Activated B cell treated with CpG ODN at 0.5 μM for 24 hours (primary cell): Measurements from ENCODE around the gene SP110. TPM values are rescaled to one million over a fixed set of nuclear protein-coding genes. Genes with fewer than 3 reads are reported as not detected.

Experiments used
- ATAC-seq: fragments of 200-7000 bp; cut with Tn5 transposase; one replicate; pipeline ENCODE4 v1.10.0; 2021; ENCODE audit warnings: low read depth, mild to moderate bottlenecking, moderate library complexity
- CTCF ChIA-PET: fragments of 350-600 bp; sonication (Branson Sonifier 250); formaldehyde crosslinking; loops from one replicate; lab custom pipeline; 2021; ENCODE audit warnings: antibody characterized with exemption; lab: Charles Lee
- POLR2A ChIA-PET: fragments of 350-600 bp; sonication (Branson Sonifier 250); formaldehyde crosslinking; loops from one replicate; lab custom pipeline; 2021; ENCODE audit warnings: antibody characterized with exemption; lab: Charles Lee
- DNase-seq: peaks from one replicate; pipeline ENCODE4 v3.0.0; 2022
- H3K27ac Mint-ChIP-seq: one replicate; pipeline ENCODE4 v1.8.0; 2020; ENCODE audit warnings: mixed read lengths
- H3K27me3 Mint-ChIP-seq: one replicate; pipeline ENCODE4 v1.8.0; 2021; ENCODE audit warnings: mixed read lengths
- H3K36me3 Mint-ChIP-seq: one replicate; pipeline ENCODE4 v1.8.0; 2021; ENCODE audit warnings: low read depth, mixed read lengths
- H3K4me1 Mint-ChIP-seq: one replicate; pipeline ENCODE4 v1.8.0; 2021; ENCODE audit warnings: mixed read lengths
- H3K4me3 Mint-ChIP-seq: one replicate; pipeline ENCODE4 v1.8.0; 2020; ENCODE audit warnings: mild to moderate bottlenecking, mixed read lengths
- H3K9me3 Mint-ChIP-seq: one replicate; pipeline ENCODE4 v1.8.0; 2020; ENCODE audit warnings: mixed read lengths
- CTCF ChIP-seq: fragments of 200-600 bp; IDR thresholded peaks from one replicate; pipeline ENCODE4 v1.8.0; 2022; ENCODE audit warnings: antibody characterized with exemption, mild to moderate bottlenecking
- intact Hi-C: fragments of 100-400 bp; cut with micrococcal nuclease; formaldehyde crosslinking; loops from one replicate; pipeline ENCODE4 v1.15.1; 2024
- total RNA-seq: library from RNA; stranded (reverse); gene quantifications from 2 replicates; pipeline ENCODE4 v1.2.3, GENCODE V29; 2022

The SP110 gene
- total RNA-seq, 1 donor from 2014 or later: 147 TPM

GRCh38 chr2:230203110-230203676 lies 16.6 kb downstream of the SP110 start:
- ChIA-PET CTCF (interaction anchor here (0.6 to 2.8 kb wide), 48 partner anchors 10 to 595 kb away, joined by 3 to 17 read pairs (median 4); partner anchors contain the start of genes SP100, SP110, SP140 and SP140L), POLR2A (interaction anchor here (0.7 to 12.9 kb wide), 26 partner anchors 15 to 595 kb away, joined by 3 to 268 read pairs (median 8); partner anchors contain the start of genes CAB39, SP110, SP140 and SP140L)
- Mint-ChIP-seq H3K36me3 (peaks cover 73% of the 10 kb centered on the region), H3K9me3 (no peaks in the 10 kb centered on the region), H3K27ac (peak overlapping the region; percentile 87), H3K4me3 (peak overlapping the region; percentile 76), H3K4me1 (peaks cover 42% of the 10 kb centered on the region), H3K27me3 (no peaks in the 10 kb centered on the region)
- ATAC-seq (peak; percentile 50), DNase-seq (peak; percentile 67)
- no peak for TF ChIP-seq CTCF
- intact Hi-C loops: loop anchor here (1.0 to 2.0 kb wide), 10 partner anchors 31 to 595 kb away; partner anchors contain the start of genes CAB39 and SP100

DNA sequence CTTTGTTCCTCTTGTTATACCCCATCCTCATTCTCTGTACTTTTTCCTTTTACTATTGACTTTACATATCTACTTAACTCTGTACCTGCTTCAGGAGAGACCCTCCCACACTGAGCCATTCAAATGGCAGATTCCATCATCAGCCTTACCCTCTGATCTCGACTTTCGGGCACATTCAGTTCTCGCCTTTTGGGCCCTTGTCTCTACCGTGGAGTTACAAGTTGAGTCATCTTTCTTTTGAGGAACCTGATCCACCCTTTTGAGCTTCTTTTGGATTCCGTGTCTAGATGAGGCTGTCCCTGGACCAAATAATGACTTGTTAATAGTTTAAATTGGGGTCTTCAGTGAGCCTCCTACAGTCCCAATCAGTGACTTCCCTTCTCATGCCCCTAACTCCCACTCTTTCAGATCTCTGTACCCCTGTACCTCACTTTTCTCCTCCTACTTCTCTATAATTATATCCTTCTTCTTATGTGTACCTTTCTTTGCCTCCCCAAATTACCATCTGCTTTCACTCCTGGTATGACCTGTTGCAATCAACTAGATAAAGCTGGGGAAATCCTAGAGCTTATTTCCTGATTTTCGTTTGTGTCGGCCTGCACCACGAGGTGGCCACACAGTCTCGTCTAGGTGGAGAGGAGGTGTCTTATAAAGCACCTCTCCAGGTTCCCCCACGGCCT lies 17.2 kb downstream of the SP110 start:
- ATAC-seq: peak; percentile 70
- intact Hi-C loops: loop anchor here (1.0 to 2.0 kb wide), 10 partner anchors 32 to 596 kb away; partner anchors contain the start of genes CAB39 and SP100
- Mint-ChIP-seq H3K36me3 (peaks cover 78% of the 10 kb centered on the region), H3K4me1 (peaks cover 42% of the 10 kb centered on the region), H3K27ac (peak overlapping the region; percentile 87), H3K4me3 (peak overlapping the region; percentile 76), H3K27me3 (no peaks in the 10 kb centered on the region), H3K9me3 (no peaks in the 10 kb centered on the region)
- ChIA-PET POLR2A (interaction anchor here (0.7 to 12.9 kb wide), 24 partner anchors 16 to 595 kb away, joined by 3 to 268 read pairs (median 8); partner anchors contain the start of genes CAB39, SP110, SP140 and SP140L), CTCF (interaction anchor here (0.6 to 2.8 kb wide), 52 partner anchors 11 to 596 kb away, joined by 3 to 17 read pairs (median 4); partner anchors contain the start of genes SP100, SP110, SP140 and SP140L)
- peak; percentile 39 for DNase-seq
- TF ChIP-seq CTCF: no peak

DNA sequence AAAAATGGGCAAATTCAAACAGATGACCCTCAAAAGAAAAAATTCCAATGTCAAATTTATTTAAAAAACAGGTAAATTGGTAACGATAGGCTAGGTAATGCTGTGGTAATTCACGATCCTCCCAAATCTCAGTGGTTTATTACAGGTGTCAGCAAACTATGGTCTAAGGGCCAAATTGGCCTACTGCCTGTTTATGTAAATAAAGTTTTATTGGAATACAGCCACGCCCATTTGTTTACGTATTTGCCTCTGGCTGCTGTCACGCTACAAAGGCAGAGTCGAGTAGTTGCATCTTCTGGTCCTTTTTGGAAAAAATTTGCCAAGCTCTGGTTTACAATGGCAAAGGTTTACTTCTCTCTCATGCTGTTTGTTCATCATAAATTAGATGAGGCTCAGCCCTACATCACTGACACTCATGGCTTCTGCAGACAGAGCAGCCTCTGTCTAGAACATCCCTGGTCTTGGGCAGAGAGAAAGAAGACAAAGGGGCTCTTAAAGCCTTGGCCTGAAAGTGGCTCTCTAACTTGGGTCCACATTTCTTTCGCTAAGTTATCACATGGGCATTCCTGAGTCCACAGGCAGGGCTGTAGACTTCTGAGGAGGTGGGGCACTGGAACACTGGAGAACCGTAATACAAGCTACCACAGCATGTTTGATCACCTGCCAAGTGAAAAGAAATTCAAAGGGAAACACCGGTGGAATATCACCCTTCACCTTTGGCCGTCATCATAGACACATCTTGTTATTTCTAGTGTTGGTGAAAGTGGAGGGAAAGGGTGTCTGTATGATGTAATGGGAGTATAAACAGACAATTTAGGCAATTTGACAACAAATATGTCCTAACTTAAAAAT lies 34.8 kb downstream of the SP110 start:
- peaks cover 8% of the 10 kb centered on the region for H3K4me1 Mint-ChIP-seq
- no peaks in the 10 kb centered on the region for H3K27me3 Mint-ChIP-seq
- CTCF ChIA-PET: no interaction called here
- POLR2A ChIA-PET: no interaction called here
- ATAC-seq (no peak), DNase-seq (no peak)
- H3K4me3 Mint-ChIP-seq: no peak overlapping the region
- intact Hi-C loops: no loop called here
- H3K27ac Mint-ChIP-seq: peak overlapping the region; percentile 70
- no peak for TF ChIP-seq CTCF
- H3K36me3 Mint-ChIP-seq: peaks cover 87% of the 10 kb centered on the region
- no peaks in the 10 kb centered on the region for H3K9me3 Mint-ChIP-seq

- ChIA-PET POLR2A (no interaction called here), CTCF (interaction anchor here (0.6 kb wide), 1 partner anchor 1158 kb away, joined by 3 read pairs; no protein-coding TSS in a partner anchor)
- Mint-ChIP-seq H3K9me3 (no peaks in the 10 kb centered on the region), H3K27ac (no peak overlapping the region), H3K36me3 (peaks cover 100% of the 10 kb centered on the region), H3K4me1 (no peaks in the 10 kb centered on the region), H3K27me3 (no peaks in the 10 kb centered on the region), H3K4me3 (no peak overlapping the region)
- no peak for ATAC-seq
- no peak for DNase-seq
- intact Hi-C loops: no loop called here
- TF ChIP-seq CTCF: no peak
Measured at GRCh38 chr2:230181195-230181594, 38.6 kb downstream of the SP110 start.
